ENCODE data around the gene KIRREL3. TPM values are rescaled to one million over a fixed set of nuclear protein-coding genes. Genes with fewer than 3 reads are reported as not detected.

KIRREL3 gene
- total RNA-seq, 1 donor from 2014 or later: 0.26 TPM

DNA sequence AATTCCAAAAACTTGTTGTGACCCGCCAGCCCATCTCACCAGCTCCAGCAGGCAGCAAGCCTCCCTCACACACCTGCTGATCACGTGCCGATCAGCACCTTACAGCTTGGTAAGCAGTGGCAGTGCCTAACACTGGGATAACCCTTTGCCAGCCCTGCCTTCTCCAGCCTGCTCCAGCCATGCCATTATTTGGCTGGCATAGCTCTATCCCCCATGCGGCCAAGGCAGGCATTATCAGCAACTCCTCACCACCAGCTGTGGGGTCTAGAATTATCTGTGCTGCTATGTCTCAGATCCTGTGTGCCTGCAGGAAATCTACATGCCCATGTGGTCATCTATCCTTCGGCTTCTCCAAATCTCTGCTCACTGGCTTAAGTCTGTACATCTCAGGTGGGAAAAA, 430.1 kb downstream of the KIRREL3 start:
- TF ChIP-seq, protein P1, sequence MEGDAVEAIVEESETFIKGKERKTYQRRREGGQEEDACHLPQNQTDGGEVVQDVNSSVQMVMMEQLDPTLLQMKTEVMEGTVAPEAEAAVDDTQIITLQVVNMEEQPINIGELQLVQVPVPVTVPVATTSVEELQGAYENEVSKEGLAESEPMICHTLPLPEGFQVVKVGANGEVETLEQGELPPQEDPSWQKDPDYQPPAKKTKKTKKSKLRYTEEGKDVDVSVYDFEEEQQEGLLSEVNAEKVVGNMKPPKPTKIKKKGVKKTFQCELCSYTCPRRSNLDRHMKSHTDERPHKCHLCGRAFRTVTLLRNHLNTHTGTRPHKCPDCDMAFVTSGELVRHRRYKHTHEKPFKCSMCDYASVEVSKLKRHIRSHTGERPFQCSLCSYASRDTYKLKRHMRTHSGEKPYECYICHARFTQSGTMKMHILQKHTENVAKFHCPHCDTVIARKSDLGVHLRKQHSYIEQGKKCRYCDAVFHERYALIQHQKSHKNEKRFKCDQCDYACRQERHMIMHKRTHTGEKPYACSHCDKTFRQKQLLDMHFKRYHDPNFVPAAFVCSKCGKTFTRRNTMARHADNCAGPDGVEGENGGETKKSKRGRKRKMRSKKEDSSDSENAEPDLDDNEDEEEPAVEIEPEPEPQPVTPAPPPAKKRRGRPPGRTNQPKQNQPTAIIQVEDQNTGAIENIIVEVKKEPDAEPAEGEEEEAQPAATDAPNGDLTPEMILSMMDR (IDR thresholded peaks at IDR 0.05; ENCODE audit: unreplicated experiment): no peak
- Mint-ChIP-seq H3K4me3 (ENCODE audit: low read depth) (no peak overlapping the region), H3K4me1 (ENCODE audit: low read depth) (no peaks in the 10 kb centered on the region), H3K36me3 (ENCODE audit: insufficient read depth) (no peaks in the 10 kb centered on the region), H3K27ac (no peak overlapping the region), H3K27me3 (peaks cover 80% of the 10 kb centered on the region), H3K9me3 (ENCODE audit: low read depth) (no peaks in the 10 kb centered on the region)
- DNase-seq (ENCODE audit: low spot score, unreplicated experiment): no peak

GRCh38 chr11:126567419-126567818, 433.2 kb downstream of the KIRREL3 start:
- Mint-ChIP-seq H3K27me3 (peaks cover 82% of the 10 kb centered on the region), H3K36me3 (ENCODE audit: insufficient read depth) (no peaks in the 10 kb centered on the region), H3K4me3 (ENCODE audit: low read depth) (no peak overlapping the region), H3K4me1 (ENCODE audit: low read depth) (peaks cover 3% of the 10 kb centered on the region), H3K27ac (no peak overlapping the region), H3K9me3 (ENCODE audit: low read depth) (no peaks in the 10 kb centered on the region)
- TF ChIP-seq, protein P1 (IDR thresholded peaks at IDR 0.05; ENCODE audit: unreplicated experiment): no peak
- no peak for DNase-seq (ENCODE audit: low spot score, unreplicated experiment)

GRCh38 chr11:126564566-126564965, 436.0 kb downstream of the KIRREL3 start:
- H3K27me3 Mint-ChIP-seq: peaks cover 66% of the 10 kb centered on the region
- DNase-seq (ENCODE audit: low spot score, unreplicated experiment): no peak

DNA sequence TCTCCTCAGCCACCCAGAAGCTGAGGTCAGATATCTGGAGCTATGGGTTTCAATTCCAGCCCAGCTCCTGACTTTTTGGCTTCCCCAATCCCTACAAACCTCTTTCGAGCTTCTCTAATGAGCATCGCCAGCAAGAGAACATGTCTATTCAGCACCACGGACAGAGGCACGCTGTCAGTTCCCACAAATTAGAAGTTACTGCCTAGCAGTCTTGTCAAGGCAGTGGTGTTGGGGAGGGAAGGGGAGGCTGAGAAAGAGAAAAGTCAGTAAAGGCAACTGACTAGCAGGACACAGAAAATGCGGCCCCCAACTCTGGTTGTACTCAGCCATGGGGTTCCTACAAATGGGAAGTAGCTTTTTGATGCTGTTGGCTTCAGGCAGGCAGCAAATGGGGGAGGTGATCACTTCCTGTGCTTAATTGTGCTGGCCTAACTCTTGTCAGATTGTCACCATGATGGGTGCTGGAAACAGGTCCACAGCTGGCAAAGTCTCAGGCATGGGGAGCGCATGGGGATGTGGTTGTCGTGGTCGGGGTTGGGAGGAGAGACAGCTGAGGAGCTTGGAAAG, 439.2 kb downstream of the KIRREL3 start:
- peak; percentile 60 for DNase-seq (ENCODE audit: low spot score, unreplicated experiment)
- H3K9me3 Mint-ChIP-seq (ENCODE audit: low read depth): no peaks in the 10 kb centered on the region
- H3K36me3 Mint-ChIP-seq (ENCODE audit: insufficient read depth): no peaks in the 10 kb centered on the region
- H3K27me3 Mint-ChIP-seq: peaks cover 42% of the 10 kb centered on the region
- H3K27ac Mint-ChIP-seq: no peak overlapping the region
- TF ChIP-seq, protein P1 (IDR thresholded peaks at IDR 0.05; ENCODE audit: unreplicated experiment): no peak
- H3K4me1 Mint-ChIP-seq (ENCODE audit: low read depth): peaks cover 3% of the 10 kb centered on the region
- H3K4me3 Mint-ChIP-seq (ENCODE audit: low read depth): no peak overlapping the region

More at GRCh38 chr11:126564566-126564965, 436.0 kb downstream of the KIRREL3 start:
- H3K4me1 Mint-ChIP-seq (ENCODE audit: low read depth): peaks cover 3% of the 10 kb centered on the region
- H3K27ac Mint-ChIP-seq: no peak overlapping the region
- no peak overlapping the region for H3K4me3 Mint-ChIP-seq (ENCODE audit: low read depth)
- H3K36me3 Mint-ChIP-seq (ENCODE audit: insufficient read depth): no peaks in the 10 kb centered on the region
- TF ChIP-seq, protein P1 (IDR thresholded peaks at IDR 0.05; ENCODE audit: unreplicated experiment): peak; percentile 9
- no peaks in the 10 kb centered on the region for H3K9me3 Mint-ChIP-seq (ENCODE audit: low read depth)

DNA sequence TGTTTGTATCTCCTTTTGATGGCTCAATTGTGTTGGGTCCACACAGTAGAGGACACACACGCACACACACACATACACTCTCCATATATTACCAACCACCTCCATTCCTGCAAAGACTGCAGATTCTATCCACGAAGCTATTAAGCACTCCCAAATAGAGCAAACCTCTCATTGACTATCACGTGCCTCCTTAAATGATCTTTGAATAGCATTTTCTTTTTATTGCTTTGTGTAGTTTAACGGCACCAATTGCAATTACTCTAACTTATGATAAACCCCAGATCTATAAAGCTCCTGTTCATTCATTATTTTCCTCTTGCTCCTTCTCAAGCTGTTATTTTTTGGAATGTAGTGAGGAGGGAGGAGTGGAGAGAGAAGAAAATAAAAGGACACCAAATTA, 440.3 kb downstream of the KIRREL3 start:
- Mint-ChIP-seq H3K4me1 (ENCODE audit: low read depth) (peaks cover 3% of the 10 kb centered on the region), H3K9me3 (ENCODE audit: low read depth) (no peaks in the 10 kb centered on the region), H3K27ac (no peak overlapping the region), H3K36me3 (ENCODE audit: insufficient read depth) (no peaks in the 10 kb centered on the region), H3K27me3 (peaks cover 34% of the 10 kb centered on the region), H3K4me3 (ENCODE audit: low read depth) (no peak overlapping the region)
- TF ChIP-seq, protein P1 (IDR thresholded peaks at IDR 0.05; ENCODE audit: unreplicated experiment): no peak
- no peak for DNase-seq (ENCODE audit: low spot score, unreplicated experiment)

Data from progenitor cell of endocrine pancreas (in vitro differentiated cells).